Thyroid gland (tissue), 4 donors: ENCODE data around the gene TBX21. TPM values are rescaled to one million over a fixed set of nuclear protein-coding genes. Genes with fewer than 3 reads are reported as not detected.
"Not testable (repeated sequence)": the region's sequence is repeated elsewhere in the genome, so short reads cannot be mapped to it uniquely, and the experiment has no call there.

Source experiments
- DNase-seq, 2 donors: peaks; one replicate each; pipeline ENCODE4 v3.0.0-alpha.2; 2019
- H3K27ac ChIP-seq, 3 donors: fragments of 200-600 bp; sonication (generic); 1 replicate in 2 of 3; 2 replicates in 1 of 3; pipeline ENCODE4 v1.5.1; 2016 to 2019; ENCODE audit warnings: mild to moderate bottlenecking in 1 of 3, moderate library complexity in 1 of 3
- H3K27me3 ChIP-seq: fragments of 200-600 bp; sonication (generic); one replicate; pipeline ENCODE4 v1.5.1; 2019
- H3K36me3 ChIP-seq, 2 donors: fragments of 200-600 bp; sonication (generic); one replicate each; pipeline ENCODE4 v1.5.1; 2016 to 2019
- H3K4me1 ChIP-seq, 2 donors: fragments of 200-600 bp; sonication (generic); one replicate each; pipeline ENCODE4 v1.5.1; 2017 to 2019
- H3K4me3 ChIP-seq, 3 donors: fragments of 200-600 bp; sonication (generic); replicated peaks in 1 of 3; 1 replicate in 2 of 3; 2 replicates in 1 of 3; pipeline ENCODE4 v1.5.1; 2016; ENCODE audit warnings: mild to moderate bottlenecking in 1 of 3
- H3K9me3 ChIP-seq: fragments of 200-600 bp; sonication (generic); one replicate; pipeline ENCODE4 v1.5.1; 2017
- POLR2A ChIP-seq, 2 donors: fragments of 450-650 bp; IDR thresholded peaks; one replicate each; pipeline ENCODE4 v1.6.1; 2017; ENCODE audit warnings: antibody characterized with exemption in 2 of 2, mild to moderate bottlenecking in 2 of 2, moderate library complexity in 1 of 2
- WGBS, 2 donors: methylation state at CpG; one replicate each; pipeline ENCODE4 v1.1.5; 2017; 5-methylcytosine and 5-hydroxymethylcytosine counted together
- intact Hi-C: fragments of 100-400 bp; cut with DNase I; formaldehyde crosslinking; loops from one replicate; pipeline ENCODE4 v1.15.1; 2023
- total RNA-seq, 4 donors: library from RNA; depleted of rRNA; stranded (reverse); fragments of >200 nt; gene quantifications; one replicate each; pipeline ENCODE4 v1.2.3, GENCODE V29; 2016
- TF ChIP-seq, protein P1 (sequence below), 6 experiments: fragments of 200-600 bp in 3 of 6; fragments of 450-650 bp in 3 of 6; sonication (generic) in 3 of 6; IDR thresholded peaks; one replicate each; pipeline ENCODE4 v1.5.1; 2016 to 2019; ENCODE audit warnings: antibody characterized with exemption in 6 of 6, mild to moderate bottlenecking in 2 of 6, inconsistent platforms in 1 of 6, moderate library complexity in 1 of 6

Gene TBX21
- total RNA-seq, 4 donors from 2014 or later: 0.40 to 2.9 (median 0.87) TPM

- H3K4me1 ChIP-seq: no peaks in the 10 kb centered on the region
- no peaks in the 10 kb centered on the region for H3K27me3 ChIP-seq
- no peaks in the 10 kb centered on the region for H3K36me3 ChIP-seq
- intact Hi-C loops: no loop called here
- TF ChIP-seq, protein P1, sequence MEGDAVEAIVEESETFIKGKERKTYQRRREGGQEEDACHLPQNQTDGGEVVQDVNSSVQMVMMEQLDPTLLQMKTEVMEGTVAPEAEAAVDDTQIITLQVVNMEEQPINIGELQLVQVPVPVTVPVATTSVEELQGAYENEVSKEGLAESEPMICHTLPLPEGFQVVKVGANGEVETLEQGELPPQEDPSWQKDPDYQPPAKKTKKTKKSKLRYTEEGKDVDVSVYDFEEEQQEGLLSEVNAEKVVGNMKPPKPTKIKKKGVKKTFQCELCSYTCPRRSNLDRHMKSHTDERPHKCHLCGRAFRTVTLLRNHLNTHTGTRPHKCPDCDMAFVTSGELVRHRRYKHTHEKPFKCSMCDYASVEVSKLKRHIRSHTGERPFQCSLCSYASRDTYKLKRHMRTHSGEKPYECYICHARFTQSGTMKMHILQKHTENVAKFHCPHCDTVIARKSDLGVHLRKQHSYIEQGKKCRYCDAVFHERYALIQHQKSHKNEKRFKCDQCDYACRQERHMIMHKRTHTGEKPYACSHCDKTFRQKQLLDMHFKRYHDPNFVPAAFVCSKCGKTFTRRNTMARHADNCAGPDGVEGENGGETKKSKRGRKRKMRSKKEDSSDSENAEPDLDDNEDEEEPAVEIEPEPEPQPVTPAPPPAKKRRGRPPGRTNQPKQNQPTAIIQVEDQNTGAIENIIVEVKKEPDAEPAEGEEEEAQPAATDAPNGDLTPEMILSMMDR (IDR thresholded peaks at IDR 0.05): no peak
- TF ChIP-seq POLR2A (IDR thresholded peaks at IDR 0.05): no peak
- H3K4me3 ChIP-seq: no peak overlapping the region
- no peak for DNase-seq
- no peak overlapping the region for H3K27ac ChIP-seq
- WGBS, 2 donors: 83 to 89% methylated on average over 2 of the region's 2 CpGs
- no peaks in the 10 kb centered on the region for H3K9me3 ChIP-seq
These were observed 29.7 kb downstream of the TBX21 start for GRCh38 chr17:47762728-47763127.

- TF ChIP-seq, protein P1 (IDR thresholded peaks at IDR 0.05): no peak
- no peak for TF ChIP-seq POLR2A (IDR thresholded peaks at IDR 0.05)
- H3K9me3 ChIP-seq: no peaks in the 10 kb centered on the region
- WGBS, 2 donors: 80 to 82% methylated on average over 3 of the region's 3 CpGs
- no peak overlapping the region for H3K27ac ChIP-seq
- no peaks in the 10 kb centered on the region for H3K36me3 ChIP-seq
- no peaks in the 10 kb centered on the region for H3K27me3 ChIP-seq
- no peak overlapping the region for H3K4me3 ChIP-seq
- no peaks in the 10 kb centered on the region for H3K4me1 ChIP-seq
- DNase-seq: no peak
- intact Hi-C loops: no loop called here
These were observed 31.0 kb downstream of the TBX21 start for GRCh38 chr17:47763913-47764582.

GRCh38 chr17:47773649-47774048 is 40.6 kb downstream of the TBX21 start:
- 93 to 94% methylated on average over 9 of the region's 9 CpGs for WGBS, 2 donors

GRCh38 chr17:47774331-47774730 is 41.3 kb downstream of the TBX21 start:
- WGBS, 2 donors: 66 to 83% methylated on average over 4 of the region's 4 CpGs
- intact Hi-C loops: no loop called here
- peaks cover 5% of the 10 kb centered on the region for H3K27me3 ChIP-seq
- H3K36me3 ChIP-seq: no peaks in the 10 kb centered on the region
- no peaks in the 10 kb centered on the region for H3K9me3 ChIP-seq
- no peaks in the 10 kb centered on the region for H3K4me1 ChIP-seq
- H3K4me3 ChIP-seq: no peak overlapping the region
- H3K27ac ChIP-seq: no peak overlapping the region
- no peak for DNase-seq
- no peak for TF ChIP-seq POLR2A (IDR thresholded peaks at IDR 0.05)
- TF ChIP-seq, protein P1 (IDR thresholded peaks at IDR 0.05): no peak

More at GRCh38 chr17:47773649-47774048, 40.6 kb downstream of the TBX21 start:
- DNase-seq, H3K9me3 ChIP-seq, H3K4me1 ChIP-seq, intact Hi-C loops, H3K27ac ChIP-seq, H3K4me3 ChIP-seq, H3K27me3 ChIP-seq, H3K36me3 ChIP-seq: not testable (repeated sequence)

DNA sequence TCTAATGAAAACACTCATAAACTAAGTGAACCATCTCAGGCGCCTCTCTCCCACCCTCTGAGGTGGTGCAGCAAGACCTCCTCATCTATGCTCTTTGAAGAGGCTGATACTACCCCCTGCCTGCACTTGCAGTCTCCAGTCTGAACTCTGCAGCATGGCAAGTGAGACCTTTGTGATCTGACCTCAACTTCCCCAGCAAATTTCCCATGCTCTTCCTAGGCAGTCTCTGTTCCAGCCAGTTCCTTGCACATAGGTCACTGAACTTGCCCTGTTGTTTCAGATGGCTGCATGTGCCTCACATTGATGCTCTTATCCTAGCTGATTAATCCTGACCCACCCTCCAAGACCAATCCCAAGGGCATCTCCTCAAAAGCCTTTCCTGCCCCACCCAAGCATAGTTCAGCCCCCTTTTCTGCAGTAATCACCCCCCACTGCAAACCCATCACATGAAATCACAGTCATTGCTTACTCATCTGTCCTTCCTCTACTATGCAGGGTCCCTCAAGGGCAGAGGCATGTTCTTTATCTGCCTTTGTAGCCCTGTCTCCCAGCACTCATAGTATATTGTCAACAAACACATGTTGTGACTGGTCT is 42.0 kb downstream of the TBX21 start:
- Histone ChIP-seq H3K4me3 (no peak overlapping the region), H3K4me1 (no peaks in the 10 kb centered on the region), H3K9me3 (no peaks in the 10 kb centered on the region), H3K27me3 (peaks cover 5% of the 10 kb centered on the region), H3K27ac (no peak overlapping the region), H3K36me3 (no peaks in the 10 kb centered on the region)
- 30 to 38% methylated on average over 1 of the region's 1 CpG for WGBS, 2 donors
- DNase-seq: no peak
- TF ChIP-seq, protein P1 (IDR thresholded peaks at IDR 0.05): no peak
- no peak for TF ChIP-seq POLR2A (IDR thresholded peaks at IDR 0.05)
- intact Hi-C loops: no loop called here
